Kasumi-1 (cell line): Measurements from ENCODE around the gene SNCB.
"Not testable (repeated sequence)": the region's sequence is repeated elsewhere in the genome, so short reads cannot be mapped to it uniquely, and the experiment has no call there.

Source experiments
- DNase-seq, 2 experiments: peaks; one replicate each; lab custom pipeline; 2025; lab: John Stamatoyannopoulos, UW

Gene SNCB

DNA sequence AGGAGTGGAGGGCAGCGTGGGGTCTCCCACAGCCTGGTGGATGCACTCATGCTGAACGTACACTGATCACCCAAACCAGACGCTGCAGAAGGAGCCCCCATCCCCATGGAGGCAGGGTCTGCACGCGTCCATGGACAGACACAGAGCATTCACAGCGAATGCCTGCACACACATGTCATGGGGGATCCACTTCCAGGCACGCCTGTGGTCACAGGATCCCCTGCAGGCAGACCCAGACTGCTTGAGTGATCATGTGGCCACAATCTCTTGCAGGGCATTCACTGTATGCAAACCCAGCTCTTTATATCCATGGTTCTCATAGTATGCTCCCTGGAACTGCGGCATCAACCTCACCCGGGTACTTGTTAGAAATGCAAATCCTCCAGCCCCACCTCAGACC lies 5.4 kb downstream of the SNCB start:
- no peak for DNase-seq

DNA sequence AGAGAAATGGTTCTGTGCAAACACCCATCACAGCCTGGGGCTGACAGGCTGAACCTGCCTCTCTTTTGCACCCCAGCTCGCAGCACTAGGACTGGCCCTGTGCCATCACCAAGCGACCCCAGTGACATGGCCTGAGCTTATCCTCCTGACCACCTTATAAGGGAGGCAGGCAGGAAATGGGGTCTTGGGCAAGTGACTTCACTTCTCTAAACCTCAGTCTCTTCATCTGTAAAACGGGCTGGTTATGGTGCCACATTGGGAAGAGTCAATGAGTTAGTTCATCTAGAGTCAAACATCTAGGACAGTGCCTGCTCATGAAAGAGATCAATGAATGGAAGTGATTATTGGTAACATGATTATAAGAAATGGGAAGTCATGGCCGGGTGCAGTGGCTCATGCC lies 6.2 kb downstream of the SNCB start:
- DNase-seq: no peak

DNA sequence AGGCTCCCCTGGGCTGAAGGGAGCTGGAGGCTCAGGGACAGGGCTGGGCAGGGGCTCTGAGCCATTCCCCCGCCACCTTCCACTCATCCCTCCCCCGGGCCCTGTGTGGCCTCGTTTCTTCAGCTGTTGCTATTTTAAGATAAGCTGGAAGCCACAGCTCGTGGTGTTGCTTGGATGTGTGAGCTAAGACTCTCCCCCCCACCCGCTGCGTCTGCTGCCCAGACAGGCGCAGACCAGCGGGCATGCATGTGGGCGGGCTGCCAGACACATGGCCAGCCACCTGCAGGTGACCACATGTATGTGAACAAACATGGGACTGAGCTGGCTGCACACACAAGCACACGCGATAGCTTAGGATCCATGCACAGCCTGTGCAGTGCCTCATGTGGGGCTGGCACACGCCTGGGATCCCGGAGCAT lies 8.7 kb downstream of the SNCB start:
- no peak for DNase-seq

DNA sequence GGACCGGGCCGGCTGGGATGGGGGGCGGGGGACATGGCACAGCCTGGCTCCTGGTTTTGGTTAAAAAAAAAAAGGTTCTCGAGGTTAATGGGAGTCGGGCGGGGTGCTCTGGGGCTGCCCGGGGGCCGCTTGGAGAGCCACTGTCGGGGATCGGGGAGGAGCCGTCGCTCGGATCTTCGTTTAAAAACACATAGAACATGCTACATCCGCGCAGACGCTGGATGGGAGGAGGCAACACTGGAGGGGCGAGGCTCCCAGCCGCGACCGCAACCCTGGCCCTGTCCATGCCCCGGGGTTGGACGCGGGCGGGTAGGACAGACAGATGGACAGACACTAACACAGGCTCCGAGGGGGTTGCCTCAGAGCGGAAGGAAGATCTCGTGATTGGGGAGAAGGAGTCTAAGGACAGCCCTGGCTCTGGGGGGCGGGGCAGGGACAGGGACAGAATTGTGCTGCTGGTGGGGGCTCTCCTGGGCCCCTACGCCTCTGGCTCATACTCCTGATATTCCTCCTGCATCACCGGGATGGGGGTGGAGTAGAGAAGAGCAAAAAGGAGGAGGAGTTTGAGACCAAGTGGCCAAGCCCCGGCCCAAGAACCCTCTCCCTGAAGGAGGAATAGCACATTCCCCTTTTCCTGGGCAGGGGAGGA lies 9.9 kb downstream of the SNCB start:
- DNase-seq: no peak

DNA sequence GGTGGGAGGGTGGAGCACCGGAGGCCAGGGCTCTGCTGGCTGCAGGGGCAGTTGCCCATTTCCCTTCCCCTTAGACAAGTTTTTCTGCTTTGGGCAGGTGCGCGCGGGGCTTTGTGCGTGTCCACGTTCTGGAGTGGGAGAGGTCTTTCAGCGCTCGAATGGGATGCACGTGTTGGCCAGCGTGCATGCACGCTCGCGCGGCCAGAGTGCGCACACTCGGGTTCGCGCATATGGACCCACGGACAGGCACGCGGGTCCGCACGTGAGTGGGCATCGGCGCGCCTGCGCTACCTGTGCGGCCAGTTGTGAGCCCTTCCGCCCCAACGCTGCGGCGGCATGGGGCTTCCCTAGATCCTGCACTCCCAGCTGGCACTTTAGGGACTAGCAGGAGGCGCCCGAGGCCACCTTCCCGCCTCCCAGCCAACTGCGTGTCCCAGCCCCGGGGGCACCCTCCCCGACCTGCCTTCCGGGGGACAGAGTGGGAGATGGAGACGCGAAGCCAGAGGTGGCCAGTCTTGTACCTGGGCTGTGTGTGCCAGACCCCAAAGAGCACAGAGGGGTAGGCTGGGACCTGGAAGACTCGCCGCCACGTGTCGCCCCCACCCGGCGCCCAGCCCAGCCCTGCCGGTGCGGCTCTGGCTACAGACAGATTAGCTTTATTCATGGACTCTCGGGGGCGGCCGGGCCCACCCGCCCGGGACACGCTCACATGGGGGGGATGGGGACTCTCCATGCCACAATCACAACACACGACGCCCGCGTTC lies 10.6 kb downstream of the SNCB start:
- no peak for DNase-seq

DNA sequence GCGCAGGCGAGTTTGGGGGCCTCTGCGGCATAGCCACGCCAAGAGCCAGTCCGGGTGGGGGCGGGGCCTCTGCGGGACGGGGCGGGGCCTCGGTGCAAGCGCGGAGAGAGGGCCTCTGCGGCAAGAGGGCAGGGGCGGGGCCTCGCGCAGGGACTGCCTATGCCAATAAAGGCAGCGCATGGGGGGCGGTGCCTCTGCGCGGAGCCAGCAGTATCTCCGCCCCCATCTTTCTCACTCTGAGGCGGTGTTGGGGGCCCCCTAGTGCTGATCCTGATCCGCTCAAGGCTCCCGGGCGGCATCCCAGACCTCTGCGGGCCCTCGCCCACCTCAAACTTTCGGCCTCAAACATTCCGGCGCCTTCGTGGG lies 11.1 kb downstream of the SNCB start:
- peak; percentile 72 to 76 for DNase-seq

DNA sequence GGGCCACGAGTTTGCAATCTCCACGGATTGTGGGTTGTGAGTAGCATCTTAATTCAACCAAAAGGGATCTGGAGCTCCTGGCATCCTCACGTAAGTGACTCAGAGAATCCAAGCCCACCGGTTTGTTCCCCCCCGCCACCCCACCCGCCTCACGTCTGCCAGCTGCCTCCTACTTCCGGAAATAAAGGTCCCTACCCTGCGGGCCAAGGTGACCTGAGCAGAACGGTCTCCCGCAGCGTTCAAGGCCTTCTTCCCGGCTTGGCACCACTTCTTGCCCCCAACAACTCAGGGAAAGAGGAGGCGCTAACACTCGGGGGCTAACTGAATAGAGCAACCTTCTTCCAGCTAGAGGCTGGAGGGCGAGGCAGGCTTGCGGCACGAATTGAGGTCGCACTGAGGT lies 11.6 kb downstream of the SNCB start:
- DNase-seq: no peak

DNA sequence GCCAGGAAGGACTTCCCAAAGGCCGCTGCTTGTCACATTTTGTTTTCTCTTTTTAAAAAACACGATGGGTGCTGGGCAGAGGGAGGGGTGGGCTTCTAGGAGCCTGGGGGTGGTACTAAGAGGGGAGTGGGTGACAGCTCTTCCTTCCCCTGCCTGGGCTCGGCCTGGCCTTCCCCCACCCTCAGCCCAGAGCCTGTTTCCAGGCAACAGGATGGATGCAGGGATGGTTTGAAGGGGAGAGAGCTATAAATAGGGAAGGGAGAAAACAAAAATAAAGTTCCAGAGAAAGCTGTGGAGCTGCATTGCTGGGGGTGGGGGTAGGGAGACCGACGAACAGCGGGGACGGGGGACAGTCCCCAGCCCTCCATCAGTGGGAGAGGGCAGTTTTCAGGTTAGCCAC lies 13.8 kb downstream of the SNCB start:
- DNase-seq: no peak

DNA sequence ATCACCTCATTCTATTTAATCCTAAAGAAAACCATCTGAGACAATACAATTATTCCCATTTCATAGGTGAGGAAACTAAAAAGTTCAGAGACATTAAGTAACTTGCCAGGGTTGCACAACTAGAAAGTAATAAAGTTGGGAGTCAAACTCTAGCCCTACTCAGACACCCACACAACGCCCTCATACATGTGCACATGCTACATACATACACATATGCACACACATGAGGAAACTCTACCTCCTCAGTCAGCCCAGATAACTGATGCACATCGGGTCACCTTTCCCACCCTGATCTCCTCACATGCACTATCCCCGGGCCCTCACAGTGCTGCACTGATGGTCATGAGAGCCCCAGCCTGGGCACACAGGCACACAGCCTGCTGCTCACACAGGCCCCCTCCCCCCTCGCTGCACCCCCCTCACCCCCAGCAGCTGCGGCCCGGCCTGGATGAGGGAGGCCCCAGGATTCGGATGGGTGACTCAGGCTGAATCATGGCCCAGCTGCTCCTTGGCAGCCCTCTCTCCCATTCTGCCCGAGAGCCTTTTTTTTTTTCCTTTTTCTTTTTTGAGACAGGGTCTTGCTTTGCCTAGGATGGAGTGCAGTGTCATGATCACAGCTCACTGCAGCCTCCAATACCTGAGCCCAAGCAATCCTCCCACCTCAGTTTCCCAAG lies 15.4 kb downstream of the SNCB start:
- DNase-seq: no peak

DNA sequence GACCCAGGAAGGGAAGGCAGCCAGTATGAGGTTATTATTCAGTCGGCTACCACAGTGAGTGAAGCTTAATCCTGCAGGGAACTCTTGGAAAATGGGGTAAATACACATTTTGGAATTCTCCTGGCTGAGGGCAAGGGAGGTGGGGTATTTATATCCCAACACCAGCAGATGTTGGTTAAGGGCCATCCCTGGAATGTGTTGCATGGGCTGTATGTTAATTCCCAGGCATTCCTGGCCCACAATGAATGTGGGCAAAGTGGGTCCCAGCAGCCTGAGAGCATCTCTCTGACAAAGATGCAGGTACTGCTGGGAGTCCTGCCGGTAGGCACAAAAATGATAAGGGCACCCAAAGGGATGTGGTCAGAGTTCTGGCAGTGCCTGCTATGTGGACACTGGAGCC lies 17.5 kb downstream of the SNCB start:
- DNase-seq: no peak

DNA sequence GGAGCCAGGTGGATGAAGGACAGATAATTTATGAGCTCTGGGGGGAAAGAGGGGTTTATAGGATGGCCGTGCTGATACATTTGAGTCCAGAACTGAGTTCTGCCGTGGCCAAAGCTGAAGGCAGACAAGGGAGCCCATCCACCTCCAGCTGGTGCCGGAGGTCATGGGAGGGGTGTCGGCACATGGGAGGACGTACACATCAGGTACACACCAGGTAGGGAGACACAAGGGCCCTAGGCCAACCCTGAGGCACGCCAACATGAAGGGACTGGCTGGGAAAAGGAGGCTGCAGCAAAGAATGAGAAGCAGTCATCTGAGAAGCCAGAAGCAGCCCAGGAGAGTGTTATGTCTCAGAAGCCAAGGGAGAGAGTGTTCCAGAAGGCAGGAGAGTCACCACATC lies 18.3 kb downstream of the SNCB start:
- DNase-seq: no peak

DNA sequence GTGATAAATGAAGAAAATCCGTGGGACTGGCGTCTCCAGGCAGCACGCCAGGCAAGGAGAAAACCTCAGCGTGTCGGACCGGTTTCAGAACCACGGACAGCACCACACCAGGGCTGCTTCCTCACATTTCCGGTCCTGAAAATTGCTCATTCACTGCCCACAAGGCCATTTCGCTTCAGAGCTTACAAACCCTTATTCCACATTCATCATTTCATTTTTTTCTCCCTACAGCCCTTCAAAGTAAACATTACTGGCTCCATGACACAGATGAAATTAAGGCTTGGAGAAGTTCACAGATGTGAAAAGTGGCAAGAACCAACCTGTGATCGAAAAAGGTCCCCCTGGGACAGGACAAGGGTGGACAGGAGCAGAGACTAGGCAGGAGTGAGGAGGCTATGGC lies 18.9 kb downstream of the SNCB start:
- DNase-seq: peak; percentile 18 to 25

DNA sequence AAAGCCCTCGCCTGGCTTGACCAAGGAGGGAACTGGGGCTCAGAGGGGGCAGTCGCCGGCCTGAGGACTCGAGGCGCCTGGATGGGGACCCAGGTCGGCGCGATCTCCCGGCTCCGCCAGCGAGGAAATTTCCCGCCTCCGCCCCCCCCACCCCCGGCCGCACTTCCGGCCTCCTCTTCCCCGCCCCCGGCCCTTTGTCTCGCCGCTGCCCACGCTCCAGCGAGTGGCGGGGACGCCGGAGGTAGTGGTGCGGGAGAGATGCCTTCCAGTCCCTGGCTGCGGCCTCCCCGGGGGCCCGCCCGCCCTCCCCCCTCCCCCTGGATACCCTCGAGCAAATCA lies 19.9 kb downstream of the SNCB start:
- no peak for DNase-seq

DNA sequence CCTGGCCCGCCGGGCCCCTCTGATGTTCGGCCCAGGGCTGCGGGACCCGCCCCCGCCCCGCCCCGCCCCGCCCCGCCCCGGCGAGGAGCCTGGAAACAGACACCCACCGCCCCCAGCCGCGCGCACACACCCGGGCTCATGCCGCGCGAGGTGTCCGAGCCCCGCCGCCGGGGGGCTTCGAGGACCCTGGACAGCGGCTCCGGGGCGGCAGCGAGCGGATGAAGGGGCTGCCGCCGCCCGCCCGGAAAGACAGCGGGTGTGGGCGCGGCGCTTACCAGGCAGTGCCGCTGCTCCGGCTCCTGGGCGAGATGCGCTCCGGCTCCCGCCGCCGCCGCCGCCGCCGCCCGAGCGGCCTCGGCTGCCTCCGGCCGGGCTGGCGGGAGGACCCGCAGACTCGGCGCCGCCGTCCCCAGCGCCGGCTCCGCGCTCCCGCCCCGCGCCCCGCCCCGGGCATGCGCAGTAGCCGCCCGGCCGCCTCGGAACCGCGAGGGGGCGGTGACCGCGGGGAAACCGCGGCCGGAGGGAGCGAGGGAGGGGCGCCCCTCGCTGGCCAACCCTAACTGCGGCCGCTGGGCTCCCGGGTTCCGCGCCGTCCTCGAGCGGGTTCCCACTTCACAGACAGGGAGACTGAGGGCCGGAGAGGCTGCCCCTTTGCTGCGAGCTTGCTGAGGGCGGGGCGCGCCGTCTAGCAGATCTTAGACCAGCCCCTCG lies 20.5 kb downstream of the SNCB start, which contains the start of gene GPRIN1:
Gene GPRIN1 (minus strand): TSS at position 433 of the 711 bp plus-strand sequence. CDS start 10,322 bp downstream, outside the sequence.
- no peak for DNase-seq

DNA sequence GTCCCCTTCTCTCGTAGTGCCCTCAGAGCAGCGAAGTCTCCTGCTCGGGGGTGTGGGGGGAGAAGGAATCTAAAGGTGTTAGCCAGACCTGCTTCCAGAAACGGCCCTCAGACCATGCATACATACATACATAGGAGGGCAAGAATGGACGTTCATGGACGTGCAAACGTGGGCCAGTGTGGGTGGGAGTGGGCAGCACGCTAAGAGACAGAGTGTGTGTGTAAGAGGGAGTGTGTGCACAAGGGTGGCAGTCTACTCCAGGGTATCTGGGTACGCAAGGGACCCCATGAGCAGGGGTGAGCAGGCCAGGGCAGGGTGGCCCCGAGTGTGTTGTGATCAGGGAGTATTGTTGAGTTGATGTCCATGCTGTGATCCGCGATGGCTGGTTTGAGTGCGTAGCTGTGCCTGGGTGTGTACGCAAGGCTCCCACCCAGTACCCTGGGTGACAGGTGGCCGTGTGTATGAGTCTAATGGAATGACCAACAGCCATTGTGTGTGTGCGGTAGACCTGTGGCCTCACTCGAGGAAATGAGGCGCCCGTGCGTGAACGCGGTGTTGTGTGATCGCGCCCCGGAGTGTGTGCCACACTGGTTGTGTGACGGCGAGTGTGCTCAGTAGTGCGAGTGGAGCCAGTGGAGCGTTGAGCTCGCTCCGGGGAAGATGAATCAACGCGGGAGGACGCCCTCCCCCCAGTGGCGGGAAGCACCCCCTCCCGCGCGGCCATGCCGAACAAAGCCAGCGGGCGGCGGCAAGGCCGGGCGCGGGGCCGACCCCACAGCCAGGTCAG lies 21.2 kb downstream of the SNCB start:
- DNase-seq: no peak

DNA sequence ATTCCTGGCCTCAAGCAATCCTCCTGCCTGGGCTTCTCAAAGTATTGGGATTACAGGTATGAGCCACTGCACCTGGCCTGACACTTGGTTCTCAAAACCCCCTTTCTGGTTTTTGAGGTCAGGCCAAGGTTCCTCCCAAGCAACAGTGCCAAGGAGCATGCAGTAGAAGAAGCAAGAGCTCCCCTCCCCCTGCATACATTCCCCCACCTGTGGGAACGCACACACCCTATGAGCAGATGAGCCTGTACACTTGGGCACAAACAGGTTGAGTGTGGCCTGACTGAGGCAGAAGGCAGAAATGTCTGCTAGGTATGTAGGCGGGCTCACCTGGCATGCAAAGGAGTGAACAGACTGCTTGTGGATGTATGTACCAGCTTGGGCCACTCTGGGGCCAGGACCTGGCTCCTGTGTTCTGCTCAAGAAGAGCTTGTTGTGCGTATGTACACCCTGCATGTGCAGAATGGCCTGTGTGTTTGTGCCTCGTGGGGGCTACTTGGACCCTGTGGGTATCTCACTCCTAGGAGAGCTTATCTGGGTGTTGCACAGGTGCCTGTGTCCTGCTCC lies 22.1 kb downstream of the SNCB start:
- no peak for DNase-seq

DNA sequence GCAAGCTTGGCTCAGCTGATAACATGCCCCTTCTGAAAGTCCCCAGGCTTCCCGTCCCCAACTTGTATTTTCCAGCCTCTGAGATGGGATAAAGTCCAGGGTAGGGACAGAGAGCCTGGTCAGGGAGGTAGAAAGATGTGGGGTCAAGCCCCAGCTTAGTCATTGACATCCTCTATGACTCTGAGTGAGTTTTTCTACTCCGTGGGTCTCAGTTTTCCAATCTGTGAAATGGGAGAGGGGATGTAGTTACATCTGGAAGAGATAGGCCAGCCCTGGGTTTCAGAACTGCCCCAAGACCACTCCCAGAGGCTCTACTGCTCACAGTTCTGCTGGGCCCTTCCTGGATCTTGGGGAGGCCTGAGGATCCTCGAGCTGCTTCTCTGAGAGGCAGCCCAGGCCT lies 23.5 kb downstream of the SNCB start:
- DNase-seq: no peak

DNA sequence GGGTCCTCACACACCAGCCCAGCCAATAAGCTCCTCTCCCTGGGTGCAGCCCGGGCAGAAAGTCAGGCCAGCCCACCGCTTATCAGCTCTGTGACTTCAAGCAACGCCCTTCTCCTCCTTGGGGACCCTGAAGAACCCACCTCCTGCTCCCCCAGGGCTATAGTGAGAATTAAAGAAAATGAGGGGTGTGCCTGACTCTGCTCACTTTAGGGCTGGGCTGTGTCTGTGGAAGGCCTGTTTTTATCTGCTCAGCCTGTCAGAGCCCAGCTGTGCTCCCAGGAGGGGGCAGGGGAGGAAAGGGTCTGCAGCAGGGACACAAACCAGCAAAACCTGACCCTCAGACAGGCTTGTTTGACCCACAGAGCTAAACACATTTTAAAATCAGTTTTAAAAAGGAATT lies 24.3 kb downstream of the SNCB start:
- no peak for DNase-seq

DNA sequence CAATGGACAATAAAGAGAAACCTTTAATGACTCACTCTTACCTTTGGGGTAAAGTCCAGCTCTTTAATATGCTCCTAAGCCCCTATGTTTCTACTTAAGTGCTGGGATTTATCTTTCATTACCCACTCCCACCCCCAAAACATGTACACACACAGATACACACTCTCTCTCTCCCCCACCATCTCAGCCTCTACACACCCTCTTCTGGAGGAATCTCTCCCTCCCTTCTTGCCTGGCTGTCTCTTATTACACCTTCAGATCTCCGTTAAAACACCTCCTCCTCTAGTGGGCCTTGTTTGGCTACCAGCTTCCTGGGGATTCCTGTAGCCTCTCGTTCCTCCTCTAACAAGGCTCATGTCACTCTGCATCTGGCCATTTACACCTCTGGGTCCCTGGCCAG lies 27.2 kb downstream of the SNCB start:
- no peak for DNase-seq

DNA sequence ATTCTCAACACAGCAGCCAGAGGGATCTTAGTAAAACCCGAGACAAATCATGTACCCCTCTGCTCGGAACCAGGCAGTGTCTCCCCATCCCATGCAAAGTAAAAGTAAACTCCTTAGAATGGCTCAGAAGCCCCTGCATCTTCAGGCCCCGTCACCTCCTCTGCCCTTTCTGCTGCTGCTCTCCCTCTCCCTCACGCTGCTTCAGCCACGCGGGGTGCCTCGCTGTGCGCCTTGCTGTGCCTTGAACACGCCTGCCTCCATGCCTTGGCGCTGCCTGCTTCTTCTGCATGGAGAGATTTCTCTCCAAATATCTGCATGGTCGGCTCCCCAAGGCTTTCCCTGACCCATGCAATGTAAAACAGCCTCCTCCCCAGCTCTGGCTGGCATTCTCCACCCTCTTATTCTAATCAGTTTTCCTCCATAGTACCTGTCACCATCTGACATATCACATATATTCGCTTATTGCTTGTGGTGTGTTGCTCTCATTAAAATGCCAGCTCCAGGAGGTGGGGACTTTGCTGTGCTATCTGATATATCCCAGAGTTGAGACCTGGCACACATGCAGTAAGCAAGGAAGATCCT lies 28.3 kb downstream of the SNCB start:
- DNase-seq: no peak

DNA sequence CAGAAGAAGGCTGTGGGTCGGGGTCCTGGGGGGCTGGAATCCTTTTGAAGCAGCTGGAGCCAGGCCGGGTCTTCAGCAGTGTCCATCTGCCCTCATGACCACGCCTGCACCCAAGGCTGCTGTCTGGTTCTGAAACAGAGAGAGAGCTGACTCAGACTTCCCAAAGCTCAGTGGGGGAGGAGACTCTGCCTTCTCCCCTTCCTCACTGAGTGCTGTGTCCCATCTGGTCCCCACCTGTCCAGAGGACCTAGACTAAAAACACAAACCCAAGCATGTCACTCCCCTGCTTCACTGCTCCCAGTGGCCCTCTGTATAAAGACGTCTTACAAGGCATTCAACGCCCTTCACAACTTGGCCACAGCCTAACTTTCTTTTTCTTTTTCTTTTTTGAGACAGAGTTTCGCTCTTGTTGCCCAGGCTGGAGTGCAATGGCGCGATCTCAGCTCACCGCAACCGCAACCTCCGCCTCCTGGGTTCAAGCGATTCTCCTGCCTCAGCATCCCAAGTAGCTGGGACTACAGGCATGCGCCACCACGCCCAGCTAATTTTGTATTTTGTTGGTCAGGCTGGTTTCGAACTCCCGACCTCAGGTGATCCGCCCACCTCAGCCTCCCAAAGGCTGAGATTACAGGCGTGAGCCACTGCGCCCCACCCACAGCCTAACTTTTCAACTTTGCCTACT lies 30.4 kb downstream of the SNCB start:
- DNase-seq: not testable (repeated sequence)
